SKM-1 treated with dmso at 0.1 percent for 144 hours (cell line): ENCODE measurements around the gene RANBP1.

Experiments used
- DNase-seq: peaks from one replicate; lab custom pipeline; 2025; ENCODE audit not compliant: unreplicated experiment; lab: John Stamatoyannopoulos, UW

RANBP1 gene

DNA sequence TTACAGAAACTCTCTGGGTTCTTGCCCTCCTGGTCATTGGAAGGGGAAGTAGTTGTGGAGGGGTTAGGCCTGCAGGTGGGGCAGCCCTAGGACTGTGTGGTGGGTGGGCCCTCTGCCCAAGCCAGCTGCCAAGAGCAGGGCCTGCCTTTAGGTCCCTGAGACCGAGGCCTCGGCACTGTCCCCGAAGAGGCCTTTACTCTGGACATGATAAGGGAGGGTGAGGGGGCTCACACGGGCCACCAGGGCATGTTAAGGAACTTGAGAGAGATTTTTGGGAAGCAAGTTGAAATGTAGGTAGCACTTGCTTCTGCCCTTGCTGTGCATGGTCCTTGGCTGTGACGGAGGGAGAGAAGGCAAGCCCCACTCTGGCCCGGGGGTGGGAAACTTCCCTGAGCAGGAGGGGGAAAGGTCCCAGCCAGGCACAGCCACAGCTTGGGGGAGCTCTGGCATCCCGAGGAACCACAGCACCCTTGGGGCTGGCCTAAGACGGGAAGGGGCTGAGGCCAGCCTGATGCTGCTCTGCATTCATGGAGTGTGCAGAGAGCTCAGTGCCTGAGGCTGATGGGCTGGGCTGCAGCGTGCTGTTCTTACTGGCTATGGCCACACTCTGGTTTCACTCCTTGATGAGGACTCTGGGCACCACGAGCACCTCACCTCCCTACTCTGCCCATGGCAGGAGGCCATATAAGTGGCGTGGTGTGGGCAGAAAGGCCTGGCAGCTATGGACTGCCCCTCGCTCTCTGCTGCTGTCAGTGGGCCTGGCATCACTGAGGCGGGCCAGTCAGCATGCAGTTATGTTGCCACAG lies 7.8 kb upstream of the RANBP1 start:
- DNase-seq = no peak

DNA sequence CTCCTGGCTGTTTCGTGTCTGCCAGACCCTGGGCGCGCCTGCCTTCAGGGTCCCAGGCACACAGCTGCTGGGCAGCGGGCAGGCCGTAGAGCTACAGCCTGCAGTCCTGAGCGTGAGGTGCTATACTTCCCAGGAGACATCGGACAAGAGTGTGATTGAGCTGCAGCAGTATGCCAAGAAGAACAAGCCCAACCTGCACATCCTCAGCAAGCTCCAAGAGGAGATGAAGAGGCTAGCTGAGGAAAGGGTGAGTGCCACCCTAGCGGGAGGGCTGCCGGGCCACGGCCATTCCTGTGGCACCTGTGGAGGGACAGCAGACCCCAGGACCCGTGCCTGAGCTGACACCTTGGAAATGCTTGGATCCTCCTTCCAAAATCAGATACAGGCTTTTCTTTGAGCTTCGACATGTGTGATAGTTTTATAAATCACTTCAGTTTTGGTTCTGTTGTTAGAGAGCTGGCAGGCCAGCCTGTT lies 7.1 kb upstream of the RANBP1 start:
- no peak for DNase-seq

DNA sequence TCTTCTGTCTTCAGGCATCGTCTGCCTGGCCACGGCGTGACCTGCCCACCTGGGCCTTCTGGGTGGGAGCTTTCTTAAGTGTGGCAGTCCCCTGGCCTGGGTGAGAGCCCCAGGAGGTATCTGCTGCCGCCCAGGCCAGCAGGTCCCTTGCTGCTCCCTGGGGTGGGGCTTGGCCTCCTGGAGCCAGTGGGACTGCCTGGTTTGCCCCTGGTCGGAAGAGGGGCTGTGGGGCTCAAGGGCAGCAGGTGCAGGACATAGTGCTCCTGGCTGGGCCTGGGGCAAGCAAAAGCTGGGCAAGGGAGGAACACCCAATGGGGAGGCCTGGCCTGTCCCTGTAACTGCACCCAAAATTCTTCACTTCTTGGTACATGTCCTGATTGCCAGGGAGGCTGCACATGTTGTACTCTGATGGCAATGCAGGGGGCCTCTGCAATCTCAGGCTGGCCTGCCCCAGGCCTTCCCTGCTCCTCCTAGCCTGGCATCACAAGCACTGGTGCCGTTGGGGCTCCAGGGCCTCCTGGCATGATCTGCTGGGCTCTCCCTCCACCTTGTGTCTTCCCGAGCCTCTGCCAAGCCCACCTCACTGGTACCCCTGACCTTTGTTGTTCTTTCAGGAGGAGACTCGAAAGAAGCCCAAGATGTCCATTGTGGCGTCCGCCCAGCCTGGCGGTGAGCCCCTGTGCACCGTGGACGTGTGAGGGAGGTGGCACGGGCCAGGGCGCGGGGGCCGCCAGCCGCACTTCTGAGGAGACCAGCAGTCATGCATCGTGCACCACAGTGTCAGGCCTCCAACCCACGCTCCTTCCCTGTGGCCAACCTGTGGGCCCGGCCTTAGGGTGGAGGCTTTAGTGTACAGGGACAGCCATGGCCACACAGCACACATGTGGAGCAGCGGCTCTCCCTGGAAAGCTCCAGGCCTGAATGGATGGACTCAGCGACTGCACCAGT lies 6.2 kb upstream of the RANBP1 start:
- DNase-seq = no peak

DNA sequence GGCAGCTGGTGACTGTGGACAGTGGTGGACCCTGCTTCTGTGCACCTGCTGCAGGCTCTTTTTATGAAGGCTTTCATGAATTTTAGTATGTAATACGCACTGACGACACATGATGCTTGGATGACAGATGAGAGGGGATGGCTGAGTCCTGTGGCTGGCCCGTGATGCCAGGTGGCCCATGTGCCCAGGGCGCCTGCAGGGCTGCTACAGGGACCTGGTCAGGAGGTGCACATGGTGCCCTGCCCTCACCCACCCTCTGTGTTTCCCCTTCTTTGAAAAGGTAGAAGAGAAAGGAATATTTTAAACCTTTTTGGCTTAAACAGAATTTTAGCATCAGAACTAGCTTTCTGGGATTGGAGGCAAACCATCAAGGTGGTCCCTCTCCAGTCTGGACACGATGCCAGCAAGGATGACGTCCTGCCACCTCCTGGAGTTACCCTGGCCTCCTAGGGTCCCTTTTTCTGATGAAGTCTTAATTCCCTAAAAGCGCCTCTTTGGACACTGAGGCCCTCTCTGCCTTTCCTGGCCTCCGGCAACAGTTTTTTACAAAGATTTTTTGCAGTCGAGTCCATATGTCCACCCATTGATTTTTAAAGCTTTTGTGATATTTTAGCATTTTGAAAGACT lies 5.4 kb upstream of the RANBP1 start:
- no peak for DNase-seq

DNA sequence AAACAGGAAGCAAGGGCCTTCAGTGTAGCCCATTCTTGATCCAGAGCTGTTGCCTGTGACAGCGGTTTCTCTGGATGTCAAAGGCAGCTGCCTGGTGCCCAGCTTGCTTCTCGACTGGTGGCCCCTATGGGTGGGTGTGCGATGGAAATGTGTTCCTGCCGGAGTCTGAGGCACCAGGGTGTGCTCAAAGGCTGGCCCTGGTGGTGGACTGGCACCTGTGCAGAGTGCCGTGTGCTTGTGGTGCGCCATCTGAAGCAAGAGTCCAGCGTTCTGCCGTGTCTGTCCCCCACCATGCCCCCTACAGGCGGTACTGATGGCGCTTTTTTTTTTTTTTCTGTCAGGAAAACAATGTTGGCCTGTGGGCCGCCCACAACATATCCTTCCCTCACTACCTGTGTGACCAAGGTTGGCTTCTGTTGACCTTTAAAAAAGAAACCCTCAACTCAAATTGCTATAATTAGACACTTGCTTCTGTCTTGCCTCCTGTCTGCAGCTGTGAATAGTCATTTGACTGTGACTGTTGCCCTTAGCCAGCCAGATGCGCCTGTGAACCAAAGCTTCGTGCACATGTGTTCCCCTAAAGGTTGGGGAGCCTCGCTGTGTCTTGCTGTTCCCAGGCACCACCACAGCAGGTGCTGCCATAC lies 4.7 kb upstream of the RANBP1 start:
- peak; percentile 12 for DNase-seq

DNA sequence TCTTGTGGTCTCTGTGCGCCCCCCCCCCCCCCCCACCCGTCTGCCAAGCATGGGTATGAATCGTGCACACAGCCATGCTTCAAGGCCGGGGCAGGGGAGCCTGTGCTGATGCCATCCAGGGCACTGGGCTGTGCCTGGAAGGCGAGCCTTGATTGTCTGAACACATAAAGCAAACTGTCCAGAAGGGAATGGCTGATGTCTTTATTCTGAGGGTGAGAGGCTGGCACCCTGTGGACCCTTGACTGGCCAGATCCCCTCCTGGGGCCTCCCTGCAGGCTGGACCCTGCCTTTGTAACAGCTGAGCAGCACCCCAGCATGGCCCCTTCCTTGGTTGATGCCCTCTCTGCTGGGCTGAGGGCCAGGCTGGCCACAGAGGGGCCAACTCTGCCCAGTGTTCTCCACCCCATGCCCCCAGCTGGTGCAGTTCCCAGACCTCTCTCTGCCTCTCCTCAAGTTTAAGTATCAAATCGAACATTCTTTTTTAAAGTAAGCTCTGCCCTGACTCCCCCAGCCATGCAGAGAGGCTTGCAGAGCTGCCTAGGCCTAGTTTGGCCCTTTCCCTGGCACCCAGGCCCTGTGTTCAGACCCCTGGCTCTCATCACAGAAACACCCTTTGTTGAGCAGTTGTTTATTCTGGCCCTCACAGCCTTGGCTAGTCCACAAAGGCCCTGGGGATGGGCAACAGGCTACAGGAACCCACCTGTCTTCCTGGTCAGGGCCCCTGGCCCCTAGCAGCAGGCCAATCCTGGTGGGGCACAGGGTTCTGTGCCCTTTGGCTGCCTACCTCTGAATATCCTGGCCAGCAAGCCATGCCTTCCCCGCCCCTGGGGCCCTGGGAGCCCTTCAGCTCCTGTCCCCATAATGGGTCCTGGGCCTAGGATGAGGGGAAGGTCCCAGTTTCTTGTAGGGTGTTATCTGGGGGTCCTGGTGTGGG lies 3.9 kb upstream of the RANBP1 start:
- no peak for DNase-seq

DNA sequence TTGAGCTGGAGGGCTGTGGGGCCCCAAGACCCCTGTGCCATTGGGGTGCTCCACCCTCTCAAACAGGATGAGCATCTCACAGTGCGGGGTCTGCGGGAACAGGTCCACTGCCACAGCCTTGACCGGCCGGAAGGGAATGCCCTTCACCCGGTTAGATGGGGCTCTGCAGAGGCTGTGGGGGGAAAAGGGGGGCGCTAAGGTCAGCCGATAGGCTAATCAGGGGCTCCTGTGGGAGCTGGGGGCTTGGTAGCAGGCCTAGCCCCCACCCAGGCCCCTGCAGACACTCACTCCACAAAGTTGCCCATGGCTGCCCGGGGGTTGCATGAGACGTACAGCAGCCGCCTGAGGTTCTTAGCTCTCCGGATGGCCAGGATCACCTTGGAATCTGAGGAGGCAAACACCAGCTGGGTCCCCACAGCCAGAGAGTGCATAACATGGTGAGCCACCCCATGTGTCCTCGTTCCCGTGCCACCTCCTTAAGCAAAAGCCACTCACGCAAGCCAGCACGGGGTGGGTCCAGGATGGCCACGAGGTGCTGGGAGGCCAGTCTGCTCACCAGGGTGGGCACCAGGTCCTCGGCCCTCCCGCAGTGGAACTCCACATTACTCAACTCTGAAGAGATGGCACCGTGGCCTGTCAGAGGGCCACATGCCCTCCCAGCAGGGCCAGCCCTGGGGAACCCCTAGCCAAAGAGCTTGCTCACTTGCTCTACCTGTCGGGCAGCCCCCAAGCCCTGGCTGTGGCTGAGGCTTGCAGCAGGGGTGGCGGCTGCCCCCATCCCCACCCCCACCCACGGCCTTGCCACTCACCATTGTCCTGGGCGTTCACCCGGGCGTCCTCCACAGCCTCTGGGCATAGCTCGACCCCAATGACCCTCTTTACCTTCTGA lies 3.0 kb upstream of the RANBP1 start:
- no peak for DNase-seq

DNA sequence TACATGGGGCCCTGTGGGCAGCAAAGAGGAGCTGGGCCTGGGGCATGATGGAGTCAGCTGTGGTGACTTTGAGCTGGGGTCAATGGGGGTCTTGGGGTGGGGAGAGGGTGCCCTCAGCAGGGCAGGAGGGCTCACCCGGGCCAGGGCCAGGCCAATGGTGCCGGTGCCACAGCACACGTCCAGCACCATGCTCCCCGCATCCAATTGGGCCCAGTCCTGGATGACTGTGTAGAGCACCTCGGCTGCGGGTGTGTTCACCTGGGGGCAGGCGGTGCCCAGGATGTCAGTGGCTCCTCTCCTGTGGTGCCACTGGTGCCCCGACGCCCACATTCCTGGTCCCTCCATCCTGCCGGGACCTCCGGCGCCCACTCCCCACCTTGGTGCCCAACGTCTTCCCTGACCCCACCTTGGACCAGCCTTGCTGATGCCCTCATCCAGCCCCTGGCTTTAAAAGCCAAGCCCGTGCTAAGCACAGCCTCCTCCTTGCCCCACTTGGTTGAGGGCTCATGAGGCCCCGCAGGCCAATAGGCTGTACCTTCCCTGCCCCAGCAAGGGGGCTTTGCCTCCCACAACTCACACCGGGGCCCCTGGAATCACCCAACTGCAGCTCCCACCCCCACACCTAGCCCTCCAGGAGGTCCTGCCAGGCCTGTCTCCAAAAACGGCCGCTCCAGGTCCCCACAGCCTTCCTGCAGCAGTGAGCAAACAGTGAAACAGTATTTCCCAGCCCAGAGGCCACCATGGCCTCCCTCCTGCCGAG lies 2.2 kb upstream of the RANBP1 start:
- no peak for DNase-seq

DNA sequence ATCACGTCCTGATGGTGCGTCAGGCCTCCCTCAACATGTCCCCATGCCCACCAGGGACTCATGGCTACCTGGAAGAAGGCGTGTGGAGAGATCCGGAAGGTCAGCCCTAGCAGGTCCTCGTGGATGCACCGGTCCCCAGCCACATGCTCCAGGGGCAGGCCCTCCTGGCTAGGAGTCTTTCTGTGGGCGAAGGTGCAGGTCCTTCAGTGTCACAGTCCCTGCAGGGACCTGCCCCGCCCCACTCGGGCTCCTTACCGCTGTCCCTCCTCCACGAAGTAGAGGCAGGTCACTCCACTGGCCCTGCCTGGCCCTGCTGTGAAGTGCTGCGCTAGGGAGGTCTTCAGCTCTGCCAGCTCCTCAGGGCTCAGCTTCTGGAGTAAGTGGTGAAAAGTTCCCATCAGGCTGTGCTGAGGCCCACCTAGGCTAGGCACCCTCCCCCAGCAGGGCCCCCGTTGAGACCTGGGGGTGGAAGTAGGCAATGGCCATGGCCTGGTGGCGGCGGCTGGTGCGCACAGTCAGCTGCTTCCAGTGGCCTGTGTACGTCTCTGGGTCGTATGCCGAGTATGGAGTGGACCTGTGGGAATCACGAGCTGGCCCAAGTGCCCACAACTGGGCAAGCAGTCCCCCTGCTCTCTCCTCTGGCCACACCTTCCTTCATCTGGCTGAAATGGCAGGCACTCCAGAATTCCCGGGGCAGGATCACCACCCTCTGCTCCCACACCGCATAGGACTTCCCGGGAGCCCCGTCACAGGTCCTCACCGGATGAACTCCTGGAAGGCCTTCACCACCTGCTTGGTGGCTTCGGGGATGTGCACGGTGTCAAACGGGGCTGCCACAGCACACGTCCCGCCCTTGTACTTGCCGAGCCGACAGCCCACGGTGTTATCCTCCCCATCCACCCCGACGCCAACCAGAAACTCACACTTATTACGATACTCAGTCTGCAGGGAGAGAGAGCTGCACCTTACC lies 1.1 kb upstream of the RANBP1 start:
- no peak for DNase-seq

DNA sequence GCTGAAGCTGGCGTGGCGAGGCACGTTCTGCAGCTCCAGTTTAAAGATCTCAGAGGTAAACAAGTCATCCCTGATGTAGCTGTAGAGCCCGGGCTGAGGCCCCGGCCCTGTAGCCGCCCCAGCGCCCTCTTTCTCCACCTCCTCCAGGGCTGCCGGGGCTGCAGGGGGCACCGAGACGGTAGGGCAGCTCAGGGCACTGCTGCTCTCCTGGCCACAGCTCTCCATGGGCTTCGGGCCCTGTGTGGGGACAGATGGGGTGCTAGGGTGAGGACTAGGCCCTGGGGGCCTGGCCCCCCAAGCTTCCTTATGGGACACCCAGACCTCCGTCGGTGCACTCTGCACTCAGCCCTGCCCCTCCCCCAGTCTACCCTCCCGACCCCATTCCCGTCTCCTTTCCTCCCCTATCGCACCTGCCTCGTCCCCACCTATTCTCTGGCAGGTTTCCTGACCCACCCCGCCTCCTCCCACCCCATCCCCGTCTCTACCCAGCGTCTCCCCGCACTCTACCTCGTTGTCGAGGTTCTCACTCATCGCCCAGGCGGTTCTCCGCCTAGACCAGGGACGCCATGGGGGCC lies 559 bp downstream of the RANBP1 start:
- no peak for DNase-seq

DNA sequence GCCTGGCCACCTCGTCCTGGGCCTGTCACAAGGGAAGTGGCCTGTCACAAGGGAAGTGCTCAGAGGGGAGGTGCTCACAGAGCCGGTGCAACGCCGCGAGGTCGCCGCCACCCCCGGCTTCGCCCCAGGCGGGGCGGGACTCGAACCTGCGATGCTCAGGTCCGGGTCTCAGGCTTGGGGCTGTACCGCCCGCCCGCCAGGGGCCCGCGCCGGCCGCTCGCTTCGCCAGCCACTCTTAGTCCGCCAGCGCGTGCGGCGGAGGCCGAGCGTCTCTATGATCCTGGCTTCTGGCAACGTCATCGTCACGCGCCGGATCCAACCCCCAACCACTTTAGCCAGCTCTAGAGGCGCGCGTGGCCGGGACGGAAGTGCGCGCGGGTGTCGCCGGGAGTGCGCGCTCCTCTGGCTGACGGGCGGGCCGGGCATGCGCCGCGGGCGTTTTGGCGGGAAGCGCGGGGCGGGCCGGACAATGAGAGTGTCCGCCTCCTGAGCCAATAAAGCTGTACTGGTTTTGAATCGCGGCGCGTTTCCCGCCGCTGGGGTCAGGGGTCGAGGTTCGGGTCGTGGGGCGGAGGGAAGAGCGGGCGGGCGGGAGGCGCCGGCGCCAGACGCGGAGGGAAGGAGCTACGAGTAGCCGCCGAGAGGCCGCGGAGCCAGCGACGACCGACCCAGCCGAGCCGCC lies 1.2 kb downstream of the RANBP1 start, which contains the start of gene TRMT2A:
Gene TRMT2A, minus strand, starts transcription at position 276 of the 682 bp plus-strand sequence. CDS start 320 bp downstream, outside the sequence.
- DNase-seq = peak; percentile 94

DNA sequence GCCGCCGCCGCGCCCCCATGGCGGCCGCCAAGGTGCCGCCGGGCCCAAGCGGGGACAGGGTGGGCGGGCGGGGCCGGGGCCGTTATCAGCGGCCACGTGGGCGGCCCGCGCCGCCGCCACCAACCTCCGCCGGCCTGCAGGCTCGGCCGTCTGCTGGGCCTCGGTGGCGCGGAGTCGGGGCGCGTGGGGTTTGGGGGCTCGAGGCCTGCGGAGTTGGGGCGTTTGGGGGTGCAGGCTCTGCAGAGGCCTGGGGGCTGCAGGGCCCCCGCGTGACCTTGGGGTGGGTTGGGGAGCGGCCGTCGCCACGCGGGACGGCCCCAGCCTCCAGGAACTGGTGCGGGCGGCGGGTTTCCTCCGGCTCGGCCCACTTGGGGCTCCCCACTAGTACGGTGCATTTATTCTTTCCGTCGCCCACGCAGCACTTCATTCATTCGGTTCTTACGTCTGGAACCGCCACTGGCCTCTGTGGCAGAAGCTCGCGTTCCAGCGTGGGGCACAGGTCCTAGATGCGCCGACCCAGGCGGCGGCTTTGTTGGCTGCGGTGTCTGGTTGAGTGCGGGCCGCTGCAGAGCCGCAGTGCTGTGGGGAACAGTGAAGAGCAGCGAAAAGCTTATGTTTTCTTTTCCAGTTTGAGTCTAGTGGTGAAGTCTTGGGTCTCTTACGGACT lies 1.9 kb downstream of the RANBP1 start:
- DNase-seq = no peak

DNA sequence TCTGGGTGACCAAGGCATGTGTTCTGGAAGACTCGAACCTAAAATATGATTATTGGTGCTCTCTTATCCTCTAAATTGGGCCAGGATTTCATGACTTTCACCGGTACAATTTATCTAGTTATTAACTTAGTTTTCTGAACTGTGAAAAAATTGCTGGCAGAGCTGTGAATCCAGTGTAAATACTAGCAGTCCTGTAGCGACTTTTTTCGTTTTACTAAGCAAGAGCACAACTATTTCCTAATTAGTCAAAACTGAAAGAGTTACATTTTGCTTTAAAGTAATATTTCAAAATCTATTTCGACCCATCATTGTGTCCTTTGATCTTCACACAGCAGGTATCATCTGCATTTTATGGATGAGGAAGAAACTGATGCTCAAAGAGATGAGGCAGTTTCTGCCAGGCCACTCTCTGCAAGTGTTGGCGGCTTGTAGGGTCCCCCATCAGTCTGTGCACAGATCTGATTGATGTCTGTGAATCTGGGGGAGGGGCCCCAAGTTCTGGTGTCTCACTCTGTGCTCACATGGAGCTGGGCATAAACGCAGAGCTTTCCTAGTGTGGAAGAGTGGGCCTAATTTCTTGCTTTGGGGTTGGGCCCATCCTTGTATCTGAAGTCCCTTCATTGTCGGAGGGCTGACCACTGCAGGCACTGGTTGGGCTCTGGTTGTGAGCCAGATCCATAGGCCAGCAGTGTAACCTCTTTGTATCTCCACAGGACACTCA lies 2.6 kb downstream of the RANBP1 start:
- DNase-seq = no peak

DNA sequence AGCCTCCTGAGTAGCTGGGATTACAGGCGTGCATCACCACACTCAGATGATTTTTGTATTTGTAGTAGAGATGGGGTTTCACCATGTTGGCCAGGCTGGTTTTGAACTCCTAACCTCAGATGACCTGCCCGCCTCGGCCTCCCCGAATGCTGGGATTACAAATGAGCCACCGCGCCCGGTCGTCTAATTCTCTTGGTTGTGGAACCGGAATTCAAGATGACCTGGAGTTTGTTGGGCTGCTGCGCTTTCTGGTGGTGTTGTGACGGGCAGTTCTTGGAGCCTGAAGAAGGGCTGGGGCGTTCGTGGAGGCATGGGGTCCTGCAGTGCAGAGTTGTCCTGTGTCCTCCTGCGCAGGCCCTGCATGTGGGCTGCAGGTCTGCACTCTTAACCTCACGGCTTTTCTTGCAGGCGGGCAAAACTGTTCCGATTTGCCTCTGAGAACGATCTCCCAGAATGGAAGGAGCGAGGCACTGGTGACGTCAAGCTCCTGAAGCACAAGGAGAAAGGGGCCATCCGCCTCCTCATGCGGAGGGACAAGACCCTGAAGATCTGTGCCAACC lies 6.0 kb downstream of the RANBP1 start:
- DNase-seq = no peak
